K562 treated with DMSO at 1 percent for 4 hours (cell line): ENCODE results near the gene HEXA. TPM values are rescaled to one million over a fixed set of nuclear protein-coding genes. Genes with fewer than 3 reads are reported as not detected.

Experiments used
- total RNA-seq: library from RNA; unstranded; fragments of 300-600 nt; gene quantifications from 2 replicates; pipeline ENCODE4 v1.2.3, GENCODE V29; 2022; ENCODE audit not compliant: insufficient read depth

Gene HEXA
- 92.9 and 93.9 TPM in 2 replicates for total RNA-seq

DNA sequence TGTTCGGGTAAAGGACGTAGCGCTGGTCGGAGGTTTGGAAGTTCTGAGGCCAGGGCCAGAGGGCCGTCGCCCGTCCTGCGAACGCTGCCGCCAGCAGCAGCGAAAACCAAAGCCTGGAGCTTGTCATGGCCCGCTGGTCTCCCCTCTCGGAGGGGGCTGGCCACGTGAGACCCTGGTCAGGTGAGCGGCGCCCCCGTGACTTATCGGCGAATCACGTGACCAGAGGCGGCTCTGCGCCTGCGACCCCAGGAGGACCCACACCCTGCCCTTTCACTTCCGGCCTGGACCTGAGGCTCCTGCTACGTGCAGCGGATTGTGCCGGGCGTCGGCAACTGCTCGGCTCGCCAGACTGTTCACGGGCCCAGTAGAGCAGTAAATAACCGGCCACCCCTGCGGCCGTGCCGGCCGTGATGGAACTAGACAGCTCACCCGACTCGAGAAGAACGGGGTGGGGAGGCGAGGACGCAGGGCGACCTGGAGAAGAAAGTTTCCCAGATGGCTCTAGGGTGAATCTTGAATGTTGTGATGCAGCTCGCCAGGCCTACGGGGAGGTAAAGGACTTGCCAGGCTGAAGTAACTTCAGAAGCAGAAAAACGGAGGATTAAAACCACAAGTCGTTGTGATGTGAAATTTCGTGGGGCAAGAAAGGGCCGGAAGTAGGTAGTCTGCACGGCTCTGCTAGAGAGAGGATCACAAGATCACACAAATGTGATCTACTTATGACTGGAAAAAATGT is at the start of gene HEXA:
TSS of gene HEXA (minus strand) at position 169 of the 736 bp plus-strand sequence. CDS start at position 127, 42 bp downstream.

DNA sequence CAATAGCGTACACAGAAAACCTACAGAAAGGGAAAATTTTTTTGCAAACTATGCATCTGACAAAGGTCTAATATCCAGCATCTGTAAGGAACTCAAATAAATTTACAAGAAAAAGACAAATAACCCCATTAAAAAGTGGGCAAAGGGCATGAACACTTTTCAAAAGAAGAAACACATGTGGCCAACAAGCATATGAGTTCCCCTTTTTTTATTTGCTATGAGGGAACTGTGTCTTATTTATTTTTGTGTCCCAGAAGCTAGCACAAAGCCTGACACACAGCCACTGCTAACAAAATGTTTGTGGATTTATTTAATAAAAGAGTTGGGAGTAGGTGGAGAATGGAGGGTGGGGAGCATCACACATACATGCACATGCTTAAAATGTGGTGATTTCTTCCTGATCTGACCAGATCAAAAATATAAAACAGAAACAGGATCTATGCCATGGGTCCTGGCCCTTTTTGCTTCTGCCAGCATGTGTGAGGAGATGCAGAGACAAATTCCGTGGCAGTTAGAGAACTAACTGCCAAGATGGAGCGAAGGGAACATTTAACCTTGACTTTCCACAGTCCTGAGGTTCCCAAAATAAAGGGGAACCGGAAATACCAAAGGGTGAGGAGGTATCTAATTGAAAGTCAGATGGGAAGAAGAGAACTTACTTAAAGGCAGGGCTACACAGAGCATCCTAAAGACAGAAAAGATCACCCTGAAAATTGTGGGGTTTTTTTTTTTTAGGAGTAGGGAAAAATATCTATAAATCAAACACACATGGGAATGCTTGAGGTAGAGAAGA is 22.2 kb upstream of the HEXA start, which contains the start of gene TMEM202:
TSS of gene TMEM202 (plus strand) at position 510 of the 793 bp plus-strand sequence. CDS start at position 532, 22 bp downstream.

DNA sequence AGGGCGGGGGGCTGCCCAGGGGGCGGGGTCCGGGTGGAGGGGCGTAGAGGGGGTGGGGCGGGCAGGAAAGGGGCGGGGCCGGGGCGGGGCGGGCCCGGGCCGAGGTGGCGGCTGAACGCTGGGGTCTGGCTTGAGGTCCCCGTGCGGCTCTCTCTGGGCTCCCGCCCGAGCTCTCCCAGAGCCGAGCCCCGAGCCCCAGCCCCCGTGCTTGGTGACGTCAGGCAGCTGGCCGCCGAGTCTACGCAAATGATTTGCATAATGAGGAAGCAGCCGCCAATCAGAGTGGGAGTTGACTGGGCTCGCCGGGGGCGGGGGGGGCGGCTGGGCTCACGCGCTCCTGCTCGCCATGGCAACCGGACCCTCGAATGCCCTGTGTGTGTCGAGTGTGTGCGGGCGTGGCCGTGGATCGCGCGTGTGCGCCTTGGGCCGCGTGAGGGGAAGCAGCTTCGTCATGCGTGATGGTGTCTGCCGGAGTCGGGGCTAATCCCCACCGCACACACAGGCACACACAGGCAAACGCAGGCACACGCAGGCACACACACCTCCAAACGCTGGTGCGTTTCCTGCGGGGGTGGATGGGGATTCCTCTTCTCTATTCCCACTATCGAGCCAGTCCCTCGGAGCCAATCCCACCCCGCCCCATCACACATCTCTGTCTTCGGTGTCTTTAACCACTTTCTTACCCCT is 55.7 kb downstream of the HEXA start, which contains the start of gene CELF6:
TSS of gene CELF6 (minus strand) at position 173 of the 687 bp plus-strand sequence. CDS start 283 bp downstream, outside the sequence.

Other genes starting within 250 kb of the HEXA start
- not detected in 2 replicates for gene GRAMD2A, start 178.2 kb downstream of the HEXA start, total RNA-seq
- 1,032 and 1,328 TPM in 2 replicates for gene PKM, start 144.8 kb downstream of the HEXA start, total RNA-seq
- gene PARP6, start 103.5 kb downstream of the HEXA start, total RNA-seq = 28.6 and 43.4 TPM in 2 replicates
- gene CELF6, start 55.9 kb downstream of the HEXA start, total RNA-seq = 0.94 TPM in 1 of 2 replicates, not detected in the other
- gene TMEM202, start 22.3 kb upstream of the HEXA start, total RNA-seq = not detected in 2 replicates
- 20.0 and 40.7 TPM in 2 replicates for gene ARIH1, start 98.3 kb upstream of the HEXA start, total RNA-seq